IMR-90 (cell line): ENCODE results near the gene PCDH19.

Experiments
- CEBPB ChIP-seq: IDR thresholded peaks from 2 replicates; pipeline ENCODE4 v1.6.1; 2012; ENCODE audit warnings: low read depth, low read length, improper control_type of control experiment
- TF ChIP-seq, protein P1 (sequence below): conservative IDR thresholded peaks from 2 replicates; pipeline ENCODE4 v1.5.1; 2012; ENCODE audit warnings: mild to moderate bottlenecking, low read depth, low read length, improper control_type of control experiment

DNA sequence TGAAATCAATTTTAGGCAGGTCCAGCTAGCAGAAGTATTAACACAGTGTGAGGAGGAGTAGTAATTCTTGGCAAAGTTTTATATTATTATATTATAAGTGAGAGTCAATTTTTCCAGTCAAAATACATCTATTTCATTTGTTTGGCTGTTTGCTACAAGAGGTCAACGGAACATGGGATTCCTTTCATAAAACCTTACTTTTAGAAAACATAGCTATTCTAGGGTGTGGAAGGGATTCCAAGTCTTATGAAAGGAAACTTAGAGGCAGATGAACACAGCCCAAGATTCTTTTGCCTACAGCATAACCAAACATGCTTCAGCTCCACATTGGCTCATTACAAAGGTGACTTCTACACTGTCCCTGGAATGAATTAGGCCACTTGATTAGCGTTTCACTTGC, 29.9 kb upstream of the PCDH19 start:
- no peak for TF ChIP-seq CEBPB
- TF ChIP-seq, protein P1, sequence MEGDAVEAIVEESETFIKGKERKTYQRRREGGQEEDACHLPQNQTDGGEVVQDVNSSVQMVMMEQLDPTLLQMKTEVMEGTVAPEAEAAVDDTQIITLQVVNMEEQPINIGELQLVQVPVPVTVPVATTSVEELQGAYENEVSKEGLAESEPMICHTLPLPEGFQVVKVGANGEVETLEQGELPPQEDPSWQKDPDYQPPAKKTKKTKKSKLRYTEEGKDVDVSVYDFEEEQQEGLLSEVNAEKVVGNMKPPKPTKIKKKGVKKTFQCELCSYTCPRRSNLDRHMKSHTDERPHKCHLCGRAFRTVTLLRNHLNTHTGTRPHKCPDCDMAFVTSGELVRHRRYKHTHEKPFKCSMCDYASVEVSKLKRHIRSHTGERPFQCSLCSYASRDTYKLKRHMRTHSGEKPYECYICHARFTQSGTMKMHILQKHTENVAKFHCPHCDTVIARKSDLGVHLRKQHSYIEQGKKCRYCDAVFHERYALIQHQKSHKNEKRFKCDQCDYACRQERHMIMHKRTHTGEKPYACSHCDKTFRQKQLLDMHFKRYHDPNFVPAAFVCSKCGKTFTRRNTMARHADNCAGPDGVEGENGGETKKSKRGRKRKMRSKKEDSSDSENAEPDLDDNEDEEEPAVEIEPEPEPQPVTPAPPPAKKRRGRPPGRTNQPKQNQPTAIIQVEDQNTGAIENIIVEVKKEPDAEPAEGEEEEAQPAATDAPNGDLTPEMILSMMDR: no peak
